ENCODE data around the gene FOXP1. TPM values are rescaled to one million over a fixed set of nuclear protein-coding genes. Genes with fewer than 3 reads are reported as not detected.

Gene FOXP1
- total and polyA plus RNA-seq, 9 of the 15 experiments (the other 6 are each of a cell fraction or from before 2014, with no cell fraction given) = 7.7 to 34.5 (median 13.7) TPM

- Histone ChIP-seq H3K36me3 (ENCODE audit: control insufficient read depth, insufficient read depth, low read length) (no peaks in the 10 kb centered on the region), H3K27ac (ENCODE audit: extremely low read depth, low read depth, low read length) (no peak overlapping the region), H3K9me1 (ENCODE audit: control insufficient read depth, insufficient read depth, low read length) (no peaks in the 10 kb centered on the region), H3K4me2 (ENCODE audit: insufficient read depth, low read length) (no peak overlapping the region), H2AFZ (ENCODE audit: low read depth, low read length) (peak overlapping the region; percentile 53), H3K9me3 (replicated peaks; ENCODE audit: control insufficient read depth, insufficient read depth, low read depth, low read length) (no peaks in the 10 kb centered on the region), H3K4me3 (no peak overlapping the region), H3K4me1 (replicated peaks in 1 of 2; ENCODE audit: control insufficient read depth in 2 of 2, insufficient read depth in 2 of 2, low read length in 2 of 2) (peaks cover 0 to 19% of the 10 kb centered on the region in 2 experiments; a peak in 4 of 5 replicates), H4K20me1 (replicated peaks; ENCODE audit: control insufficient read depth, insufficient read depth, low read length) (no peaks in the 10 kb centered on the region), H3K79me2 (ENCODE audit: control insufficient read depth, insufficient read depth, low read length) (no peaks in the 10 kb centered on the region), H3K9ac (ENCODE audit: insufficient read depth in 1 of 2, low read depth in 2 of 2, low read length in 2 of 2) (no peak overlapping the region), H3K27me3 (ENCODE audit: control insufficient read depth in 2 of 2, insufficient read depth in 2 of 2, low read length in 2 of 2) (no peaks in the 10 kb centered on the region)
- no peak for DNase-seq (ENCODE audit: extremely low read depth in 1 of 4, low spot score in 3 of 4)
- no TSS peak for BruUV-seq (replicated peaks)
- CTCF ChIA-PET (ENCODE audit: low intra/inter-chr PET ratio) = no interaction called here
- 18% methylated on average over 3 of the region's 3 CpGs for WGBS (ENCODE audit: insufficient coverage, low coverage, missing lambda C conversion rate)
- no peak for ATAC-seq
- POLR2A ChIA-PET = no interaction called here
- intact Hi-C loops (cut with micrococcal nuclease) = no loop called here
- TF ChIP-seq CEBPB (tag; IDR thresholded peaks at IDR 0.05) (peak; percentile 56), DPF2 (IDR thresholded peaks at IDR 0.05) (0 out of 2 replicates have a peak, but pooled peaks have one; percentile 15), ZEB2 (IDR thresholded peaks at IDR 0.05) (no peak), CEBPG (CRISPR knock-in tag; IDR thresholded peaks at IDR 0.05) (no peak), CEBPG (tag; conservative IDR thresholded peaks at IDR 0.05 in 1 of 2, IDR thresholded peaks at IDR 0.05 in 1 of 2) (peak in 1 of 2 experiments; percentile 16; a peak in 1 of 4 replicates)
- in situ Hi-C loops (cut with MboI) = no loop called here
- peak; percentile 49 for FAIRE-seq
Observed at GRCh38 chr3:71551311-71551919, 32.1 kb downstream of the FOXP1 start.

- Histone ChIP-seq H3K79me2 (ENCODE audit: control insufficient read depth, insufficient read depth, low read length) (no peaks in the 10 kb centered on the region), H3K4me1 (replicated peaks in 1 of 2; ENCODE audit: control insufficient read depth in 2 of 2, insufficient read depth in 2 of 2, low read length in 2 of 2) (peaks cover 0 to 19% of the 10 kb centered on the region in 2 experiments; a peak in 4 of 5 replicates)
- no peak for TF ChIP-seq FIP1L1 (IDR thresholded peaks at IDR 0.05; ENCODE audit: low read depth, low read length, poor library complexity, severe bottlenecking)
- no peak for TF ChIP-seq KLF6 (CRISPR knock-in tag; IDR thresholded peaks at IDR 0.05; ENCODE audit: borderline replicate concordance)
- no peak for TF ChIP-seq CCNT2 (IDR thresholded peaks at IDR 0.05; ENCODE audit: borderline replicate concordance, extremely low read depth, insufficient read length, low read depth, low read length)
- TF ChIP-seq ZNF175 (CRISPR knock-in tag; IDR thresholded peaks at IDR 0.05; ENCODE audit: low read depth) = no peak
- TF ChIP-seq NONO (IDR thresholded peaks at IDR 0.05; ENCODE audit: low read depth in 2 of 2, low read length in 1 of 2) = no peak
- no peak for TF ChIP-seq ZNF449 (CRISPR knock-in tag; IDR thresholded peaks at IDR 0.05)
- no peak for TF ChIP-seq OTX1 (CRISPR knock-in tag; IDR thresholded peaks at IDR 0.05)
- no peak for TF ChIP-seq SIX5 (IDR thresholded peaks at IDR 0.05; ENCODE audit: borderline replicate concordance in 1 of 2, insufficient read depth in 1 of 2, low read depth in 1 of 2, low read length in 2 of 2)
- no peak for TF ChIP-seq ZFP36 (IDR thresholded peaks at IDR 0.05; ENCODE audit: low read depth, low read length, partially characterized antibody)
Observed at GRCh38 chr3:71549951-71550350, 33.6 kb downstream of the FOXP1 start.

More at GRCh38 chr3:71549951-71550350, 33.6 kb downstream of the FOXP1 start:
- FAIRE-seq (no peak), DNase-seq (ENCODE audit: extremely low read depth in 1 of 4, low spot score in 3 of 4) (no peak), ATAC-seq (no peak)
- Histone ChIP-seq H4K20me1 (replicated peaks; ENCODE audit: control insufficient read depth, insufficient read depth, low read length) (no peaks in the 10 kb centered on the region), H3K4me3 (no peak overlapping the region), H3K9me3 (replicated peaks; ENCODE audit: control insufficient read depth, insufficient read depth, low read depth, low read length) (no peaks in the 10 kb centered on the region), H3K9me1 (ENCODE audit: control insufficient read depth, insufficient read depth, low read length) (no peaks in the 10 kb centered on the region), H3K27ac (ENCODE audit: extremely low read depth, low read depth, low read length) (no peak overlapping the region), H3K9ac (ENCODE audit: insufficient read depth in 1 of 2, low read depth in 2 of 2, low read length in 2 of 2) (no peak overlapping the region), H3K27me3 (ENCODE audit: control insufficient read depth in 2 of 2, insufficient read depth in 2 of 2, low read length in 2 of 2) (no peaks in the 10 kb centered on the region), H2AFZ (ENCODE audit: low read depth, low read length) (no peak overlapping the region), H3K4me2 (ENCODE audit: insufficient read depth, low read length) (no peak overlapping the region), H3K36me3 (ENCODE audit: control insufficient read depth, insufficient read depth, low read length) (no peaks in the 10 kb centered on the region)
- BruUV-seq (replicated peaks) = no TSS peak
- POLR2A ChIA-PET = interaction anchor here (1.0 kb wide), 1 partner anchor 18 kb away, joined by 3 read pairs; no protein-coding TSS in a partner anchor
- in situ Hi-C loops (cut with MboI) (no loop called here), intact Hi-C loops (cut with micrococcal nuclease) (no loop called here)
- CTCF ChIA-PET (ENCODE audit: low intra/inter-chr PET ratio) = no interaction called here
- WGBS (ENCODE audit: insufficient coverage, low coverage, missing lambda C conversion rate) = 75% methylated on average over 7 of the region's 7 CpGs
